ENCODE data around the gene SLC6A19. TPM values are rescaled to one million over a fixed set of nuclear protein-coding genes. Genes with fewer than 3 reads are reported as not detected.

SLC6A19 gene
- total and polyA plus RNA-seq, 9 of the 15 experiments (the other 6 are each of a cell fraction or from before 2014, with no cell fraction given), result 0.03 to 1.6 (median 0.59) TPM

GRCh38 chr5:1174122-1174936 is 27.1 kb upstream of the SLC6A19 start (continued):
- TF ChIP-seq SMAD4 (CRISPR knock-in tag; conservative IDR thresholded peaks at IDR 0.05) (0 out of 2 replicates have a peak, but pooled peaks have one; percentile 56), NEUROD1 (IDR thresholded peaks at IDR 0.05; ENCODE audit: borderline replicate concordance, low read depth, low read length, partially characterized antibody) (no peak), MCM7 (IDR thresholded peaks at IDR 0.05) (no peak), RUNX1 (IDR thresholded peaks at IDR 0.05; ENCODE audit: low read depth) (no peak), ZNF77 (CRISPR knock-in tag; IDR thresholded peaks at IDR 0.05) (no peak), ZNF239 (CRISPR knock-in tag; IDR thresholded peaks at IDR 0.05) (no peak), FOXJ2 (tag; IDR thresholded peaks at IDR 0.05) (no peak), GABPB2 (CRISPR knock-in tag; conservative IDR thresholded peaks at IDR 0.05) (no peak), CTCF (IDR thresholded peaks at IDR 0.05 in 2 of 3, conservative IDR thresholded peaks at IDR 0.05 in 1 of 3; ENCODE audit: insufficient read depth in 2 of 3, low read depth in 1 of 3, low read length in 3 of 3) (peak; percentile 97 to 98 (median 98)), RFX5 (IDR thresholded peaks at IDR 0.05; ENCODE audit: low read depth, low read length) (no peak), ZBED1 (IDR thresholded peaks at IDR 0.05) (no peak), RBM15 (IDR thresholded peaks at IDR 0.05; ENCODE audit: insufficient read depth, low read length) (no peak), RREB1 (CRISPR knock-in tag; IDR thresholded peaks at IDR 0.05) (no peak), EP300 (IDR thresholded peaks at IDR 0.05; ENCODE audit: low read length) (peak; percentile 53)
- TF ChIP-seq, protein P1, sequence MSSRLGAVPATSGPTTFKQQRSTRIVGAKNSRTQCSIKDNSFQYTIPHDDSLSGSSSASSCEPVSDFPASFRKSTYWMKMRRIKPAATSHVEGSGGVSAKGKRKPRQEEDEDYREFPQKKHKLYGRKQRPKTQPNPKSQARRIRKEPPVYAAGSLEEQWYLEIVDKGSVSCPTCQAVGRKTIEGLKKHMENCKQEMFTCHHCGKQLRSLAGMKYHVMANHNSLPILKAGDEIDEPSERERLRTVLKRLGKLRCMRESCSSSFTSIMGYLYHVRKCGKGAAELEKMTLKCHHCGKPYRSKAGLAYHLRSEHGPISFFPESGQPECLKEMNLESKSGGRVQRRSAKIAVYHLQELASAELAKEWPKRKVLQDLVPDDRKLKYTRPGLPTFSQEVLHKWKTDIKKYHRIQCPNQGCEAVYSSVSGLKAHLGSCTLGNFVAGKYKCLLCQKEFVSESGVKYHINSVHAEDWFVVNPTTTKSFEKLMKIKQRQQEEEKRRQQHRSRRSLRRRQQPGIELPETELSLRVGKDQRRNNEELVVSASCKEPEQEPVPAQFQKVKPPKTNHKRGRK (tag; IDR thresholded peaks at IDR 0.05), result no peak
- TF ChIP-seq, protein P2, sequence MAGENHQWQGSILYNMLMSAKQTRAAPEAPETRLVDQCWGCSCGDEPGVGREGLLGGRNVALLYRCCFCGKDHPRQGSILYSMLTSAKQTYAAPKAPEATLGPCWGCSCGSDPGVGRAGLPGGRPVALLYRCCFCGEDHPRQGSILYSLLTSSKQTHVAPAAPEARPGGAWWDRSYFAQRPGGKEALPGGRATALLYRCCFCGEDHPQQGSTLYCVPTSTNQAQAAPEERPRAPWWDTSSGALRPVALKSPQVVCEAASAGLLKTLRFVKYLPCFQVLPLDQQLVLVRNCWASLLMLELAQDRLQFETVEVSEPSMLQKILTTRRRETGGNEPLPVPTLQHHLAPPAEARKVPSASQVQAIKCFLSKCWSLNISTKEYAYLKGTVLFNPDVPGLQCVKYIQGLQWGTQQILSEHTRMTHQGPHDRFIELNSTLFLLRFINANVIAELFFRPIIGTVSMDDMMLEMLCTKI (IDR thresholded peaks at IDR 0.05; ENCODE audit: partially characterized antibody), result no peak

Measured in K562 (cell line).